HG02943 (cell line): Measurements from ENCODE around the gene ATG2A.
A peak's percentile ranks its signal among the peaks of the same experiment; 100 is the strongest.

Experiments
- ATAC-seq: cut with Tn5 transposase; IDR thresholded peaks from one replicate; pipeline ENCODE4 v1.9.1; 2021; ENCODE audit warnings: mild to moderate bottlenecking, low read depth, moderate library complexity; ENCODE audit not compliant: unreplicated experiment

Gene ATG2A

GRCh38 chr11:64905516-64906313 is 11.3 kb downstream of the ATG2A start:
- no peak for ATAC-seq

- ATAC-seq: no peak
Measured at GRCh38 chr11:64903291-64903833, 13.6 kb downstream of the ATG2A start.

- ATAC-seq: no peak
Measured at GRCh38 chr11:64902102-64902900, 14.7 kb downstream of the ATG2A start.

GRCh38 chr11:64900774-64901173 is 16.2 kb downstream of the ATG2A start:
- ATAC-seq: no peak

- no peak for ATAC-seq
Measured at GRCh38 chr11:64900263-64900678, 16.7 kb downstream of the ATG2A start.

- ATAC-seq: no peak
Measured at GRCh38 chr11:64898541-64898940, 18.5 kb downstream of the ATG2A start.

- ATAC-seq: no peak
Measured at GRCh38 chr11:64898076-64898445, 18.9 kb downstream of the ATG2A start.

- ATAC-seq: no peak
Measured at GRCh38 chr11:64897381-64898075, 19.5 kb downstream of the ATG2A start.

GRCh38 chr11:64896448-64897022 is 20.5 kb downstream of the ATG2A start:
- ATAC-seq: no peak

GRCh38 chr11:64894812-64895452 is 22.1 kb downstream of the ATG2A start:
- no peak for ATAC-seq

- no peak for ATAC-seq
Measured at GRCh38 chr11:64894070-64894811, 22.8 kb downstream of the ATG2A start.

GRCh38 chr11:64893194-64894069 is 23.6 kb downstream of the ATG2A start:
- peak; percentile 60 for ATAC-seq

- no peak for ATAC-seq
Measured at GRCh38 chr11:64892838-64893193, 24.2 kb downstream of the ATG2A start.

- ATAC-seq: no peak
Measured at GRCh38 chr11:64892411-64892831, 24.6 kb downstream of the ATG2A start.

GRCh38 chr11:64891880-64892279 is 25.1 kb downstream of the ATG2A start:
- ATAC-seq: no peak

- ATAC-seq: no peak
Measured at GRCh38 chr11:64891215-64891848, 25.7 kb downstream of the ATG2A start.

GRCh38 chr11:64890522-64890939 is 26.5 kb downstream of the ATG2A start:
- no peak for ATAC-seq
